Spleen (tissue), 11 donors: ENCODE measurements around the gene NRXN3. TPM values are rescaled to one million over a fixed set of nuclear protein-coding genes. Genes with fewer than 3 reads are reported as not detected.

Experiments used
- DNase-seq: peaks from one replicate; pipeline ENCODE4 v3.0.0-alpha.2; 2020
- H3K27ac ChIP-seq, 8 donors: fragments of 200-600 bp; sonication (generic) in 7 of 8; 1 replicate in 4 of 8; 2 replicates in 4 of 8; pipeline versions ENCODE4 v1.5.0 to v1.8.0; 2016 to 2021; ENCODE audit warnings: inconsistent platforms in 4 of 8, mild to moderate bottlenecking in 4 of 8, moderate library complexity in 1 of 8
- H3K27me3 ChIP-seq, 7 donors: fragments of 200-600 bp; sonication (generic) in 6 of 7; replicated peaks in 1 of 7; 1 replicate in 4 of 7; 2 replicates in 3 of 7; pipeline versions ENCODE4 v1.5.0 to v1.8.0; 2016 to 2021; ENCODE audit warnings: inconsistent platforms in 3 of 7, mild to moderate bottlenecking in 1 of 7
- H3K36me3 ChIP-seq, 6 donors: fragments of 200-600 bp; sonication (generic) in 5 of 6; 1 replicate in 4 of 6; 2 replicates in 2 of 6; pipeline versions ENCODE4 v1.5.0 to v1.8.0; 2016 to 2021; ENCODE audit warnings: inconsistent platforms in 2 of 6
- H3K4me1 ChIP-seq, 6 donors: fragments of 200-600 bp; sonication (generic) in 5 of 6; 1 replicate in 3 of 6; 2 replicates in 3 of 6; pipeline versions ENCODE4 v1.5.0 to v1.8.0; 2016 to 2021; ENCODE audit warnings: inconsistent platforms in 3 of 6
- H3K4me3 ChIP-seq, 8 donors: fragments of 200-600 bp; sonication (generic) in 7 of 8; 1 replicate in 4 of 8; 2 replicates in 4 of 8; pipeline versions ENCODE4 v1.5.0 to v1.8.0; 2016 to 2021; ENCODE audit warnings: inconsistent platforms in 4 of 8, mild to moderate bottlenecking in 4 of 8, moderate library complexity in 2 of 8
- H3K9me3 ChIP-seq, 8 donors: fragments of 200-600 bp; sonication (generic) in 7 of 8; 1 replicate in 4 of 8; 2 replicates in 4 of 8; pipeline versions ENCODE4 v1.5.0 to v1.8.0; 2016 to 2021; ENCODE audit warnings: inconsistent platforms in 4 of 8
- CTCF ChIP-seq, 11 experiments: fragments of 200-600 bp in 7 of 11; fragments of 450-650 bp in 4 of 11; sonication (generic) in 4 of 11; IDR thresholded peaks in 8 of 11; conservative IDR thresholded peaks in 3 of 11; 1 replicate in 7 of 11; 2 replicates in 4 of 11; pipeline versions ENCODE4 v1.4.0 to v1.8.0; 2016 to 2021; ENCODE audit warnings: antibody characterized with exemption in 11 of 11, inconsistent platforms in 4 of 11, mild to moderate bottlenecking in 1 of 11
- POLR2A ChIP-seq, 3 donors: fragments of 450-650 bp; IDR thresholded peaks; one replicate each; pipeline ENCODE4 v1.5.1; 2017; ENCODE audit warnings: antibody characterized with exemption in 3 of 3, mild to moderate bottlenecking in 1 of 3
- POLR2AphosphoS5 ChIP-seq, 3 donors: sonication (generic); formaldehyde crosslinking; IDR thresholded peaks; one replicate each; pipeline ENCODE4 v1.5.1; 2017; ENCODE audit warnings: antibody characterized with exemption in 3 of 3
- WGBS, 5 donors: extraction: QIAGEN DNeasy Blood & Tissue Kit in 3 of 5; methylation state at CpG; one replicate each; pipeline versions ENCODE4 v1.1.5 to v1.1.7; 2013 to 2018; 5-methylcytosine and 5-hydroxymethylcytosine counted together
- intact Hi-C: fragments of 100-400 bp; cut with DNase I; formaldehyde crosslinking; loops from one replicate; pipeline ENCODE4 v1.15.0; 2023; ENCODE audit warnings: low total_unique reads
- polyA plus RNA-seq, 3 donors: library from polyadenylated mRNA; stranded (reverse); fragments of 200-250 nt; gene quantifications; one replicate each; pipeline ENCODE4 v1.2.1, GENCODE V29; 2013
- total RNA-seq, 7 donors: library from RNA; depleted of rRNA in 3 of 7; stranded (reverse); fragments of >200 nt in 3 of 7; fragmentation: NEBNext Ultra II Directional in 4 of 7; extraction: Animal tissue kit (Norgen Biotek cat#: 25700) in 4 of 7; gene quantifications; one replicate each; pipeline versions ENCODE4 v1.1.0 to v1.2.1, GENCODE V29; 2016 to 2021
- donor health status: healthy with polysubstance abuse.
- donor health status: DM: no; HTN: no; CAD: no; lungs with moderate emphysema.
- donor health status: DM: no; HTN: no; CAD: no.
- donor health status: Bipolar disorder and iron deficiency.
- donor health status: healthy.
- donor health status: DM: no; HTN: no; CAD: no.
- donor health status: DM: yes; HTN: yes; CAD: no.

NRXN3 gene
- total and polyA plus RNA-seq, 10 donors: 0.21 to 11.5 (median 1.6) TPM

DNA sequence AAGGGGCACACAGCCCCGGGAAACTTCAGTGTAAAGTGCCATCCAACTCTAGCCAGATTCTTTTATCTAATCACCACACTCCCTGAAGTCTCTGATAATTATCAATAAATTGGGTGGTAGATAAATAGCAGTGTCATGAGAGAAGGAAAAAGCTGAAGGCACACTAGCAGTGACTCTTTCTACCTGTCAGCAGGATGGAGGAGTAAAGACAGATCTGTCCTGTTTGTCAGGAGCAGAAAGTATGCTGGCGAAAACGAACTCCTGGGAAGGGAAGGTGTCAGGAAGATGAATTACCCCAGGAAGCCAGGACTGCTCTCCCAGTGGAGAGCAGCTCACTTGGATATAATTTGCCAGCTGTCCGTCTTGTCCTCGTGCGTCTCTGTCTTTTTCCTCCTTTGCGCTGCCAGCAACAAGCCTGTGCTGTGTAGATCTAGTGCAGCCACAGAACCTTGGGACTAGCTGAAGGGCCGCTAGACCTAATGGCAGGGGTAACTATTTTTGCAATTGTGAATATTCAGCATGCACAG lies 1059.3 kb downstream of the NRXN3 start:
- no peak overlapping the region for H3K27ac ChIP-seq
- no peaks in the 10 kb centered on the region for H3K4me1 ChIP-seq
- DNase-seq: no peak
- H3K9me3 ChIP-seq: no peaks in the 10 kb centered on the region
- TF ChIP-seq POLR2A (IDR thresholded peaks at IDR 0.05) (no peak), CTCF (IDR thresholded peaks at IDR 0.05 in 8 of 11, conservative IDR thresholded peaks at IDR 0.05 in 3 of 11) (no peak), POLR2AphosphoS5 (IDR thresholded peaks at IDR 0.05) (no peak)
- no peaks in the 10 kb centered on the region for H3K36me3 ChIP-seq
- intact Hi-C loops: no loop called here
- WGBS, 5 donors: 25 to 39% (median 32%) methylated on average over 8 of the region's 8 CpGs
- H3K4me3 ChIP-seq: no peak overlapping the region
- no peaks in the 10 kb centered on the region for H3K27me3 ChIP-seq

GRCh38 chr14:79242666-79243065 lies 1072.5 kb downstream of the NRXN3 start:
- H3K27ac ChIP-seq: no peak overlapping the region
- no peaks in the 10 kb centered on the region for H3K4me1 ChIP-seq
- intact Hi-C loops: no loop called here
- H3K9me3 ChIP-seq: peaks cover 0 to 9% (median 0%) of the 10 kb centered on the region in 8 donors
- DNase-seq: no peak
- H3K27me3 ChIP-seq: no peaks in the 10 kb centered on the region
- no peaks in the 10 kb centered on the region for H3K36me3 ChIP-seq
- TF ChIP-seq POLR2AphosphoS5 (IDR thresholded peaks at IDR 0.05): no peak
- TF ChIP-seq POLR2A (IDR thresholded peaks at IDR 0.05): no peak
- no peak for TF ChIP-seq CTCF (IDR thresholded peaks at IDR 0.05 in 8 of 11, conservative IDR thresholded peaks at IDR 0.05 in 3 of 11)
- H3K4me3 ChIP-seq: no peak overlapping the region

- DNase-seq: no peak
- H3K36me3 ChIP-seq: no peaks in the 10 kb centered on the region
- no peaks in the 10 kb centered on the region for H3K27me3 ChIP-seq
- WGBS, 5 donors: 71 to 80% (median 75%) methylated on average over 3 of the region's 3 CpGs
- H3K4me1 ChIP-seq: no peaks in the 10 kb centered on the region
- intact Hi-C loops: no loop called here
- H3K4me3 ChIP-seq: no peak overlapping the region
- H3K27ac ChIP-seq: no peak overlapping the region
- TF ChIP-seq POLR2A (IDR thresholded peaks at IDR 0.05) (no peak), CTCF (IDR thresholded peaks at IDR 0.05 in 8 of 11, conservative IDR thresholded peaks at IDR 0.05 in 3 of 11) (no peak), POLR2AphosphoS5 (IDR thresholded peaks at IDR 0.05) (no peak)
- H3K9me3 ChIP-seq: peaks cover 0 to 5% (median 0%) of the 10 kb centered on the region in 8 donors
Observed at GRCh38 chr14:79246173-79246572, 1076.0 kb downstream of the NRXN3 start.

- no peak overlapping the region for H3K4me3 ChIP-seq
- WGBS, 5 donors: 62 to 72% (median 68%) methylated on average over 2 of the region's 2 CpGs
- intact Hi-C loops: no loop called here
Observed at GRCh38 chr14:79248126-79248525, 1078.0 kb downstream of the NRXN3 start.

More at GRCh38 chr14:79248126-79248525, 1078.0 kb downstream of the NRXN3 start:
- Histone ChIP-seq H3K9me3 (no peaks in the 10 kb centered on the region), H3K27ac (no peak overlapping the region), H3K36me3 (no peaks in the 10 kb centered on the region), H3K4me1 (no peaks in the 10 kb centered on the region), H3K27me3 (no peaks in the 10 kb centered on the region)
- TF ChIP-seq POLR2AphosphoS5 (IDR thresholded peaks at IDR 0.05) (no peak), POLR2A (IDR thresholded peaks at IDR 0.05) (no peak), CTCF (IDR thresholded peaks at IDR 0.05 in 8 of 11, conservative IDR thresholded peaks at IDR 0.05 in 3 of 11) (no peak)
- no peak for DNase-seq
